ENCODE results near the gene ADAMTS20.
"Not testable (repeated sequence)": the region's sequence is repeated elsewhere in the genome, so short reads cannot be mapped to it uniquely, and the experiment has no call there.

Gene ADAMTS20

GRCh38 chr12:43551971-43552559, at the start of gene ADAMTS20:
ADAMTS20 (minus strand) TSS chr12:43552203; CDS start chr12:43551921, 282 bp downstream.
- no peak for DNase-seq (ENCODE audit: low spot score)

- DNase-seq (ENCODE audit: low spot score) = no peak
Observed at GRCh38 chr12:43599708-43600107, 47.7 kb upstream of the ADAMTS20 start.

GRCh38 chr12:43599066-43599465, 47.1 kb upstream of the ADAMTS20 start:
- DNase-seq (ENCODE audit: low spot score) = no peak

DNA sequence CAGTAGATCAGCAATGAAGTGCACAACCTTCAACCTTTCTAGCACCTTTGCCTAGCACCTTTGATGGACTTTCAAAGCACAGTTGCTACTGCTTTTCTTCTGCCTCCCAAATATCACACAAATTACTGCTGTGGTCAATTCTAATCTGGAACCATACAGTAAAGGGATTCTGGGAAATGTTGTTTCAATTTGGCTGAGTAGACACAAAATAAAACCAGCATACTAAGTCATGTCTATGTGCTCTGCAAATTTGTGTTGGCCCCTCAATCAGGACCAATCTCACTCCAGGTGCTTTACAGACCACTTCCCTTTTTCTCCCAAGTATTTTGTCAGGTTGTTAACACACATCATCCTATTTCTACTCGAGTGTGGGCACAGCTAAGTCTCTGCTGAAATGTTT, 38.3 kb upstream of the ADAMTS20 start:
- DNase-seq (ENCODE audit: low spot score) = no peak

GRCh38 chr12:43586646-43587245, 34.7 kb upstream of the ADAMTS20 start:
- DNase-seq (ENCODE audit: low spot score) = no peak

- DNase-seq (ENCODE audit: low spot score) = no peak
Observed at GRCh38 chr12:43585676-43586075, 33.7 kb upstream of the ADAMTS20 start.

DNA sequence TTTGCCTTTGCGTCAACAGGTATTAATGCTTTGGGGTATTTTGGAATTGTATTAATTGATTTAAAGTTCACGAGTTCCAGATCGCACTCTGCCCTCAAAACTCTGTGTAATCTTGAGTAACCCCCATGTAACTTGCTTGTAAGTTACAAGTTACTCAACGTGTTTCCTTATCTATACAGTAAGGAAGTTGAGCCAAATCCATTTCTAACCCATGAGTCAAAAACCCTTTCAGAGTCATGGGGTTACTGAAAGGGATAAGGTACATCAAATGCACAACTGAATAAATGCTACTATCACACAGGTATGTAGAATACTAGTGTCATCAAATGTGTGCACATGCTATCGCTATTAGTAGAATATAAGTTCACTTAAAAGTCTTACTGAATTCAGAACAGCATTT, 28.6 kb upstream of the ADAMTS20 start:
- no peak for DNase-seq (ENCODE audit: low spot score)

GRCh38 chr12:43579206-43579605, 27.2 kb upstream of the ADAMTS20 start:
- DNase-seq (ENCODE audit: low spot score) = no peak

GRCh38 chr12:43578782-43579181, 26.8 kb upstream of the ADAMTS20 start:
- DNase-seq (ENCODE audit: low spot score) = no peak

DNA sequence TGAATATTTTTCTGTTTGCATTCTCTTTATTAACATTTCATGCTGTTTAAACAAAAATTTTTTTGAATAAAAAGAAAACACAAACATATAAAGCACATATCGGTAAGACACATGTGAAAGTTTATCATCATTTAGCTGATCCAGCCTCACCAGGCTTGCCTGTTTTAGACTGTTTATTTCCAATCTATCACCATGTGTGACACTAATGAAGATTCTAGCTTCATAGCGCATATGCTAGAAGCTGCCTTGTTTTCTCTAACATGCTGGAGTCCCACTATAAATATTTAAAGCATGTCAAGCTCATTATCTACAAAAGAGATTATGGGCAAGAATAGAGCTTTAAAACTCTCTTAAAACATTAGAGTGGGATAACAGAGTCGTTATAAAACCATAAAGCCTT, 25.4 kb upstream of the ADAMTS20 start:
- no peak for DNase-seq (ENCODE audit: low spot score)

- no peak for DNase-seq (ENCODE audit: low spot score)
Observed at GRCh38 chr12:43576162-43576561, 24.2 kb upstream of the ADAMTS20 start.

GRCh38 chr12:43571885-43572284, 19.9 kb upstream of the ADAMTS20 start:
- DNase-seq (ENCODE audit: low spot score) = no peak

- DNase-seq (ENCODE audit: low spot score) = no peak
Observed at GRCh38 chr12:43556057-43556456, 4.1 kb upstream of the ADAMTS20 start.

DNA sequence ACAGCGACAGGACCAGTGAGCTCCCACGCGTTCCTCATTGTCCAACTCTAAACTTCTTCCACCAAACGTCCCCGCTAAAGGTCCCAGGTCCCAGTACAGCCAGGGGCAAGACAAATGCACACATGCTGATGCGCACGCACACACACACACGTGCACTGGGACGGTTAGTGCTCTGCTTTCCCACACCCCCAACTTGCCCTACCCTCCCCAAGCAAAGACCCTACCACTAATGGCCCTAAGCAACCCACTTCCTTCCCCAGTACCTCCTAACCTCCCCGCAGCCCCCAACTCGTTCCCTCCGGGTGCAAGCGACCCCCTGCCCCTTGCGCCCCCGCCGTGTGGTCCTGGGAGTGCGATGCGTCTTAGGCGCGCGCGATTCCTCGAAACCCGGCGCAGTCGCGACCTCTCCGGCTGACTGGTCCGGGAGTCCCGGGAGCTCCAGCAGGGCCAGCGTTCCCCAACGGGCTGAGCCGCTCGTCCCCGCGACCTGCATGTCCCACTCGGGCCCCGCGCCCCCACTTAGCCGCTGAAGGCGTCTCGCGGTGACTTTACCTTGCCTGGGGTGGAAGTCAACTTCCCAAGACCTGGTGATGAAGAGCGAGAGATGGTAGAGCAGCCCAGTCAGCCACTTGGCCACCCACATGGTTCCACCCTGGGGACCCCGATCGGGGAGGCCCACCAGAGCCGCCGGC, 578 bp downstream of the ADAMTS20 start:
- DNase-seq (ENCODE audit: low spot score) = no peak

DNA sequence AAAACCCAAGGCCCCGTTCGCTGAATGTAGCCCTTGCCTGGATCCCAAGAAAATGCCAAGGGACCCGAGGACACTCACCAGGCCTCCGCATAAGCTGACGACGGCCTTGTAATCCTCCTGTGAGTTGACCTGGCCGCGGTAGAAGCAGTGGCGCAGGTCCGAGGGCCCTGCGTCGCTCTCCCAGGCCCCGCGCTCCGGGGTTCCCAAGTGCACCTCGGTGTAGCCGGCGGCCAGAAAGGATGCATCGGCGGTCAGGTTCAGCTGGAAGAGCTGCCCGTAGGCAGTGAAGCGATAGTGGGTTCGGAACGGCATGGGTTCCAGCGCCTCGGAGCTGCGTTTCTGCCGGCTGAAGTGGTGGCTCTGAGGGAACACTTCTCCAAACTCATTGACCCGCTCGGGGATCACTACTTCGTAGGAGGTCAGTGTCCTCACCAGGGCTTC, 1.2 kb downstream of the ADAMTS20 start:
- no peak for DNase-seq (ENCODE audit: low spot score)

GRCh38 chr12:43544703-43545102, 7.3 kb downstream of the ADAMTS20 start:
- DNase-seq (ENCODE audit: low spot score) = no peak

- DNase-seq (ENCODE audit: low spot score) = no peak
Observed at GRCh38 chr12:43540470-43540869, 11.5 kb downstream of the ADAMTS20 start.

DNA sequence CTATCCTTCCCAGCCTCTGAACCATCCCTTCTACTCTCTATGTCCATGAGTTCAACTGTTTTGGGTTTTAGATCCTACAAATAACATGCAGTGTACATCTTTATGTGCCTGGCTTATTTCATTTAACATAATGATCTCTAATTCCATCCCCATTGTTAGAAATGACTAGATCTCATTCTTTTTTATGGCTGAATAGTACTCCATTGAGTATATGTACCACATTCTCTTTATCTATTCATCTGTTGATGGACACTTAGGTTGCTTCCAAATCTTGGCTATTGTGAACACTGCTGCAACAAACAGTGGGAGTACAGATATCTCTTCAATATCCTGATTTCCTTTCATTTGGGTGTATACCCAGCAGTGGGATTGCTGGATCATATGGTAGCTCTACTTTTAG, 14.3 kb downstream of the ADAMTS20 start:
- not testable (repeated sequence) for DNase-seq (ENCODE audit: low spot score)

DNA sequence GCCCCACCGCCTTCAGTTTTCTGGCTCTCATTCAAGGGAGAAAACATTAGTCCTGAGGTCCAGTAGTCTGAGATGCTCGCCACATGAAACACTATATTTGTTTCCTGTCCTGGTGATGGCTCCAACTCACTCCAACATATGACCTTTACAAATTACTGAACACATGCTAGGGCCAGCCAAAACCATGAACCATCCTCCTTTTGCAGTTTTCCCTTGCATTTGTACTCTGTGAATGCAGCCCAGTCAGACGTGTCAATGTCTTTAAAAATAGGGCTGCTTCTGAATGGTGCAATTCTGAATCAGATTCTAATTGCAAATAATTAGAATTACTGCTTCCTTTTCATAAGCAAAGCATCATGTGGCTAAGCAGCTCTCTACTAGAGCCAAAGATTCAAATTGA, 36.0 kb downstream of the ADAMTS20 start:
- no peak for DNase-seq (ENCODE audit: low spot score)

DNA sequence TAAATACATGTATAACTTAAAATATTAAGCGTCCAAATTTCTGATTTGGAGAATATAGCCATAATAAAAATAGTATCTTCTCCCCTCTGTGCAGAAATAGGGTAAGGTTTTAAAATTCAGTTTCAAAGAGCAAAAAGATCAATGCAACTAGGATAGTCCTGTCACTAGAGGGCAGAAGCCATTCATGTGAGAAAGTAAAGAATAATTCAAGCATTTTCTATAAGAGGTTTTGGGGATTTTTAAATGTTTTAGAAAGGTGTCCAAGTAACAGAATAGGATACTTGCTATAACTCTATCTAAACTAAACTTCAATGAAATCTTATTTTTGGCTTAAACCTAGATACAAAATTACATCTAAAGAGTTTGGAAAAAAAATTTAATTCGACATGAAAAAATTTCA, 50.3 kb downstream of the ADAMTS20 start:
- DNase-seq (ENCODE audit: low spot score) = no peak

GRCh38 chr12:43493261-43493797, 58.7 kb downstream of the ADAMTS20 start:
- DNase-seq (ENCODE audit: low spot score) = no peak

- DNase-seq (ENCODE audit: low spot score) = no peak
Observed at GRCh38 chr12:43482311-43483085, 69.5 kb downstream of the ADAMTS20 start.

Data from hematopoietic multipotent progenitor cell treated with erythropoietin and hydrocortisone succinate and interleukin-3 and kit ligand, for 17 days (in vitro differentiated cells).